ENCODE results near the gene MRPL51.
"Not testable (repeated sequence)": the region's sequence is repeated elsewhere in the genome, so short reads cannot be mapped to it uniquely, and the experiment has no call there.

MRPL51 gene

DNA sequence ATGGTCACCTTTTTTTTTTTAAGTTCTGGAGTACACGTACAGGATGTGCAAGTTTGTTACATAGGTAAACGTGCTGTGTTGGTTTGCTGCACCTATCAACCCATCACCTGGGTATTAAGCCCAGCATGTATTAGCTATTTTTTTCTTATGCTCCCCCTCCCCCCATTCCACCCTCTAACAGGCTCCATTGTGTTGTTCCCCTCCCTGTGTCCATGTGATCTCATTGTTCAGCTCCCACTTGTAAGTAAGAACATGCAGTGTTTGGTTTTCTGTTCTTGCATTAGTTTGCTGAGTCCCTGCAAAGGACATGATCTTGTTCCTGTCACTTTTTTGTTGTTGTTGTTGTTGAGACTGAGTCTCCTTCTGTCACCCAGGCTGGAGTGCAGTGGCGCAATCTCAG, 4.2 kb upstream of the MRPL51 start:
- not testable (repeated sequence) for H3K9me3 ChIP-seq (ENCODE audit: insufficient read depth, low read depth, low read length); H3K27me3 ChIP-seq (ENCODE audit: insufficient read depth, low read length); H3K9ac ChIP-seq (ENCODE audit: low read depth, low read length); H3K4me1 ChIP-seq (ENCODE audit: insufficient read depth, low read length); H3K4me3 ChIP-seq (ENCODE audit: low read length); H3K27ac ChIP-seq (ENCODE audit: low read depth, low read length)
- WGBS = 90% methylated on average over 3 of the region's 3 CpGs
- peaks cover 67% of the 10 kb centered on the region for H3K36me3 ChIP-seq (ENCODE audit: insufficient read depth, low read length)

DNA sequence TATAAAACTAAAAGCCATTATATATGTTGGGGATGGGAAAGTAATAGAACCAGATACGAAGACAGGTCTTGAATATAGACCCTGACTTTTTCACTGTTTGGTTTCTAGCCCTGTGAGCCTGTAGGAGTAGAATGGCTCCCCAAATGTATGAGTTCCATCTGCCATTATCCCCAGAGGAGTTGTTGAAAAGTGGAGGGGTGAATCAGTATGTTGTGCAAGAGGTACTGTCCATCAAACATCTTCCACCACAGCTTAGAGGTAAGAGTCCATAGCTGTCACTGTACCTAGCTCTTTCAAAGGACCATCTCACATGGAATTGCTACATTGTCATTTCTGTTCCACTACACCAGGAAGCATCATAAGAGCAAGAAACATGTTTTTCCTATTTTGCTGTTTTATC, 1.9 kb upstream of the MRPL51 start:
- peak overlapping the region; percentile 86; the same call in 1 of the 2 replicates for H3K9ac ChIP-seq (ENCODE audit: low read depth, low read length)
- H3K4me3 ChIP-seq (ENCODE audit: low read length) = peak overlapping the region; percentile 97
- peaks cover 7% of the 10 kb centered on the region for H3K4me1 ChIP-seq (ENCODE audit: insufficient read depth, low read length)
- no peaks in the 10 kb centered on the region for H3K27me3 ChIP-seq (ENCODE audit: insufficient read depth, low read length)
- WGBS = 81% methylated on average over 1 of the region's 1 CpG
- no peaks in the 10 kb centered on the region for H3K9me3 ChIP-seq (ENCODE audit: insufficient read depth, low read depth, low read length)
- H3K36me3 ChIP-seq (ENCODE audit: insufficient read depth, low read length) = peaks cover 57% of the 10 kb centered on the region
- no peak overlapping the region for H3K27ac ChIP-seq (ENCODE audit: low read depth, low read length)

DNA sequence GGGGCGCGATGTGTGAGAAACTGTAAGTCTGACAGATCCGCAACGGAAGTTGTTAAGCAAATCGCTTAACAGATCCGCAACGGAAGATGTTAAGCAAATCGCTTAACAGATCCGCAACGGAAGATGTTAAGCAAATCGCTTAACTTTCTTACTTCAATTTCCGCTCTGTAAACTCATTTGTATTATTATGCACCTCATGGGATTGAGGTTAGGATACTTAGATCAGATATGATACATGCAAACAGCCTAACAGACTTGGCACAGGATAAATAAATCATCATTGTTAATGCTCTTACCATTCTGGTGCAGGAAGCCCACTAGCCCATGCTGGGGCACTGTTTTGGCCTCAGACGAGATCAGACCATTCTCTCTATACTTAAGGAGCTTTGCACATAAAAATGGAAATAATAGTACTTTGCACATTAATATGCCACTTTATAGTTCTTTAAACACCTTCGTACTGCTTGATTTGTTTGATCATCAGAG, 1.2 kb upstream of the MRPL51 start:
- Histone ChIP-seq H3K36me3 (ENCODE audit: insufficient read depth, low read length) (peaks cover 51% of the 10 kb centered on the region), H3K27me3 (ENCODE audit: insufficient read depth, low read length) (no peaks in the 10 kb centered on the region), H3K9me3 (ENCODE audit: insufficient read depth, low read depth, low read length) (no peaks in the 10 kb centered on the region), H3K4me3 (ENCODE audit: low read length) (peak overlapping the region; percentile 97), H3K27ac (ENCODE audit: low read depth, low read length) (peak overlapping the region; percentile 98), H3K4me1 (ENCODE audit: insufficient read depth, low read length) (peaks cover 7% of the 10 kb centered on the region), H3K9ac (ENCODE audit: low read depth, low read length) (peak overlapping the region; percentile 86)
- 4% methylated on average over 11 of the region's 14 CpGs for WGBS

DNA sequence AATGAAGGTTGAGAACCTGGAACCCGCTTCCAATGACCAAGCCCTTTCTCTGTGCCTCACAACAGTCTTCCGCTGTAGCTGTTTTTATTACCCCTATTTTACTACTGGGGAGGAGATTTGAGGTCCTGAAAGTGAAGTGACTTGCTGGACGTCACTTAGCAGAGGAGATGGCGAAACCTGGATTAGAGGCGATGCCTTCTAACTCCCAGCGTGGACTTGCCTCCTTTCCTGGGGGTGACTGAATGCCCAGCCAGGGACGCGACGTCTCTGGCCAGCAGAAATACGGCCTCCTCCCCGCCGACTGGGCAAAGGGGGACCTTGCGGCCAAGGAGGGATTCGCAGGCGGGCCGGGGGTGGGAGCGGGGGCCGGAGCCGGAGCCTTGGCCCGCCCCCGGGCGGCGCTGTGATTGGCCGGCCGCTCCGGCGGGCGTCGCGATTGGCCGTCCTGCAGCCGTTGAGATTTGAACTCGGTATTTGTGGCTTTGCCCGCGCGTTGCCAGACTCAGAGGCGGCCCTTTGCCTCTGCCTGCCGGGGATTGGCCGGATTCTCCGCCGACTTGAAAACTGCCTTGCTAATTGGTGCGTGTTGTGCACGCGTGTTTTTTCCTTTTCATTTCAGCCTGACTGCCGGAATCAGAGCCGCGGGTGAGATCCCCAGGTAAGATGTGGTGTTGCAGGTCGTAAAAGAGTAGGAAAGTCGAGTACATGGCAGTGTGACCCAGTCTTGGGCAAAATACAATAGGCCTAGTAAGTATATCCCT, 615 bp upstream of the MRPL51 start, which contains the start of gene NCAPD2:
Gene NCAPD2, plus strand, starts transcription at position 606 of the 761 bp plus-strand sequence. CDS start 997 bp downstream, outside the sequence.
- WGBS = under 1% methylated on average over 48 of the region's 49 CpGs
- Histone ChIP-seq H3K4me1 (ENCODE audit: insufficient read depth, low read length) (peaks cover 7% of the 10 kb centered on the region), H3K9ac (ENCODE audit: low read depth, low read length) (peak within 1 kb of the TSS; percentile 96), H3K9me3 (ENCODE audit: insufficient read depth, low read depth, low read length) (no peaks in the 10 kb centered on the region), H3K4me3 (ENCODE audit: low read length) (peak within 1 kb of the TSS; percentile 97), H3K27ac (ENCODE audit: low read depth, low read length) (peak within 1 kb of the TSS; percentile 98), H3K27me3 (ENCODE audit: insufficient read depth, low read length) (no peaks in the 10 kb centered on the region), H3K36me3 (ENCODE audit: insufficient read depth, low read length) (peaks cover 45% of the 10 kb centered on the region)

DNA sequence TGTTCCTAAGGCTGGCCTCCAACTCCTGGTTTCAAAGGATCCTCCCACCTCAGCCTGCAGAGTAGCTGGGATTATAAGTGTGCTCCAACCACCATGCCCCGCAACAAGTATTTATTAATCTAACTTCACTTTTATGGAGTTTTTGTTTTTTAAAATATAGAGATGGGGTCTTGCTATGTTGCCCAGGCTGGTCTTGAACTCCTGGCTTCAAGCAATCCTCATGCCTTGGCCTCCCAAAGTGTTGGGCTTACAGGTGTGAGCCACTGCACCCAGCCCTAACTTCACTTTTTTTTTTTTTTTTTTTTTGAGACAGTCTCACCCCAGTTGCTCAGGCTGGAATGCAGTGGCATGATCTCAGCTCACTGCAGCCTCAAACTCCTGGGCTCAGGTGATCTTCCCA, 2.4 kb downstream of the MRPL51 start:
- peaks cover 18% of the 10 kb centered on the region for H3K36me3 ChIP-seq (ENCODE audit: insufficient read depth, low read length)
- H3K27ac ChIP-seq (ENCODE audit: low read depth, low read length); H3K4me3 ChIP-seq (ENCODE audit: low read length); H3K9ac ChIP-seq (ENCODE audit: low read depth, low read length); H3K9me3 ChIP-seq (ENCODE audit: insufficient read depth, low read depth, low read length); H3K4me1 ChIP-seq (ENCODE audit: insufficient read depth, low read length); H3K27me3 ChIP-seq (ENCODE audit: insufficient read depth, low read length): not testable (repeated sequence)
- no CpG with 5 or more reads among the region's 1 CpG for WGBS

DNA sequence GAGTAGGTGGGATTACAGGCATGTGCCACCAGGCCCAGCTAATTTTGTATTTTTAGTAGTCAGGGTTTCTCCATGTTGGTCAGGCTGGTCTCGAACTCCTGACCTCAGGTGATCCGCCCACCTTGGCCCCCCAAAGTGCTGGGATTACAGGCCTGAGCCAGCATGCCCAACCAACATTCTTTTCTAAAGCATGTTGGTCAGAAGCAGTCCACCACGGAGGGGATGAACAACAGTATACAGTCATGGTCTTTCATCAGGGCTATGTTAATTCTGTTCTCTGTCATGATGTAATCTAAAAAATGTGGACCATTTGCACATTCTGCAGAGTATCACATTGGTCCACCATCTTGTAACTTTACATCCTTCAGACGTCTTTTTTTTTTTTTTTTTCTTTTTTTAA, 3.6 kb downstream of the MRPL51 start:
- H3K36me3 ChIP-seq (ENCODE audit: insufficient read depth, low read length) = peaks cover 10% of the 10 kb centered on the region
- H3K4me1 ChIP-seq (ENCODE audit: insufficient read depth, low read length) = no peaks in the 10 kb centered on the region; the same call in 1 of the 2 replicates
- H3K9ac ChIP-seq (ENCODE audit: low read depth, low read length) = no peak overlapping the region
- H3K27me3 ChIP-seq (ENCODE audit: insufficient read depth, low read length) = no peaks in the 10 kb centered on the region
- H3K27ac ChIP-seq (ENCODE audit: low read depth, low read length) = no peak overlapping the region
- no peaks in the 10 kb centered on the region for H3K9me3 ChIP-seq (ENCODE audit: insufficient read depth, low read depth, low read length)
- no peak overlapping the region for H3K4me3 ChIP-seq (ENCODE audit: low read length)
- 84% methylated on average over 4 of the region's 4 CpGs for WGBS

DNA sequence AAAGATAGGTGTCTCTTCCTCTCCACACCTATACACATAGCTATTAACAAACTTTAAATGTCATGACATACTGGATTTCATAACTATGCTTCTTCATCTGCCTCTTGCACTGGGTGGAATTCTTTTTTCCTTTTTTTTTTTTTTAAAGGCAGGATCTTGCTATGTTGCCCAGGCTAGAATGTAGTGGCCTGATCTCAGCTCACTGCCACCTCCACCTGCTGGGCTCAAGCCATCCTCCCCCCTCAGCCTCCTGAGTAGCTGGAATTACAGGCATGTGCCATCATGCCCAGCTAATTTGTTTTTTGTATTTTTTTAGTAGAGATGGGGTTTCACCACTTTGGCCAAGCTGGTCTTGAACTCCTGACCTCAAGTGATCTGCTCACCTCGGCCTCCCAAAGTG, 4.8 kb downstream of the MRPL51 start:
- no peaks in the 10 kb centered on the region for H3K27me3 ChIP-seq (ENCODE audit: insufficient read depth, low read length)
- no peak overlapping the region for H3K4me3 ChIP-seq (ENCODE audit: low read length)
- H3K9me3 ChIP-seq (ENCODE audit: insufficient read depth, low read depth, low read length) = no peaks in the 10 kb centered on the region
- H3K9ac ChIP-seq (ENCODE audit: low read depth, low read length) = no peak overlapping the region
- peaks cover 10% of the 10 kb centered on the region for H3K36me3 ChIP-seq (ENCODE audit: insufficient read depth, low read length)
- H3K27ac ChIP-seq (ENCODE audit: low read depth, low read length) = no peak overlapping the region
- 82% methylated on average over 1 of the region's 1 CpG for WGBS
- H3K4me1 ChIP-seq (ENCODE audit: insufficient read depth, low read length) = no peaks in the 10 kb centered on the region; the same call in 1 of the 2 replicates

DNA sequence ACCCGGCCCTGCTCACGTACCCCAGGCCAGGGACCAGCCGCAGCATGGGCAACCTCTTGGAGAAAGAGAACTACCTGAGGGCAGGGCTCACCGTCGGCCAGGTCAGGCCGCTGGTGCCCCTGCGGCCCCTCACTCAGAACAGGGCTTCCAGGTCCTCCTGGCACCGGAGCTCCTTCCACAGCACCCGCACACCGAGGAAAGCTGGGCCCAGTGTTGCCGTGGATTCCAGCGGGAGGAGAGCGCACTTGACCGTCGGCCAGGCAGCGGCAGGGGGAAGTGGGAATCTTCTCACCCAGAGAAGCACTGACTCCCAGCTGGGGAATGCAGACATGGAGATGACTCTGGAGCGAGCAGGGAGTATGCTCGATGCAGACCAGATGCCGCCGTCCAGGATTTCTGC, 14.6 kb downstream of the MRPL51 start:
- Histone ChIP-seq H3K27me3 (ENCODE audit: insufficient read depth, low read length) (no peaks in the 10 kb centered on the region; the same call in 1 of the 2 replicates), H3K9me3 (ENCODE audit: insufficient read depth, low read depth, low read length) (peaks cover 6% of the 10 kb centered on the region; the same call in 1 of the 2 replicates), H3K4me1 (ENCODE audit: insufficient read depth, low read length) (no peaks in the 10 kb centered on the region), H3K4me3 (ENCODE audit: low read length) (no peak overlapping the region), H3K9ac (ENCODE audit: low read depth, low read length) (no peak overlapping the region), H3K36me3 (ENCODE audit: insufficient read depth, low read length) (no peaks in the 10 kb centered on the region), H3K27ac (ENCODE audit: low read depth, low read length) (no peak overlapping the region)
- WGBS = 92% methylated on average over 20 of the region's 20 CpGs

DNA sequence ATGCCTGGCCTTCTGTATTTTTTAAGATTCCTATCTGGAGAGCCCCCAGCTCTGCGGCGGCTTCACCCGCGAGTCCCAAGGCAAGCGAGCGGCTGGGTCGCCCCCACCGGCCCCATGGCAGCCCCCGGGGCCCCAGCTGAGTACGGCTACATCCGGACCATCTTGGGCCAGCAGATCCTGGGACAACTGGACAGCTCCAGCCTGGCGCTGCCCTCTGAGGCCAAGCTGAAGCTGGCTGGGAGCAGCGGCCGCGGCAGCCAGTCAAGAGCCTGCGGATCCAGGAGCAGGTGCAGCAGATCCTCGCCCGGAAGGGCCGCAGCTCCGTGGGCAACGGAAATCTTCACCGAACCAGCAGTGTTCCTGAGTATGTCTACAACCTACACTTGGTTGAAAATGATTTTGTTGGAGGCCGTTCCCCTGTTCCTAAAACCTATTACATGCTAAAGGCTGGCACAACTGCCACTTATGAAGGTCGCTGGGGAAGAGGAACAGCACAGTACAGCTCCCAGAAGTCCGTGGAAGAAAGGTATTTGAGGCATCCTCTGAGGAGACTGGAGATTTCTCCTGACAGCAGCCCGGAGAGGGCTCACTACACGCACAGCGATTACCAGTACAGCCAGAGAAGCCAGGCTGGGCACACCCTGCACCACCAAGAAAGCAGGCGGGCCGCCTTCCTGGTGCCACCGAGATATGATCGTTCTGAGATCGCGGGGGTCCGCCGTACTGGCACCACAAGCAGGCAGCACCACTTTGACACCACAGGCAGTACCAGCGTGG, 15.3 kb downstream of the MRPL51 start:
- 94% methylated on average over 37 of the region's 37 CpGs for WGBS
- H3K27ac ChIP-seq (ENCODE audit: low read depth, low read length); H3K36me3 ChIP-seq (ENCODE audit: insufficient read depth, low read length); H3K4me1 ChIP-seq (ENCODE audit: insufficient read depth, low read length); H3K27me3 ChIP-seq (ENCODE audit: insufficient read depth, low read length); H3K4me3 ChIP-seq (ENCODE audit: low read length); H3K9me3 ChIP-seq (ENCODE audit: insufficient read depth, low read depth, low read length); H3K9ac ChIP-seq (ENCODE audit: low read depth, low read length): not testable (repeated sequence)

DNA sequence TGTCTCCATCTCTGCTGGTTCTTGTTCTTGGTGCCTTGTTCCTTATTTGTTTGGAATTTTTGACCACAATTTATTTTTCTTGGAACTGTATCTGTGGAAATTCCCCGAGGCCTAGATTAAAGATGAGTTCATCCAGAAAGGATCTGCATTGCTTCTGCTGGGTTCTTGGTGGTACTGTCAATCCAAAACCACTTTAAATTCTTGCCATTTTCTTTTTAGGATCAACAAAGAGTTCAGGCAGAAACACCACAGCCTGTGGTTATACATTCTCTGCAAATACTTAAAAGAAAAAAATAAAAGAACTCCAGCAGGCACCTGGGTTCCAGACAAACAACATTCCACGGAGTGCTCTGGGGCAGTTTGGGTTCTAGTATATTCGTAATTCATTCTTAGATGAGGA, 16.6 kb downstream of the MRPL51 start:
- H3K27ac ChIP-seq (ENCODE audit: low read depth, low read length) = no peak overlapping the region
- H3K9ac ChIP-seq (ENCODE audit: low read depth, low read length) = no peak overlapping the region
- 93% methylated on average over 3 of the region's 3 CpGs for WGBS
- no peaks in the 10 kb centered on the region; the same call in 1 of the 2 replicates for H3K27me3 ChIP-seq (ENCODE audit: insufficient read depth, low read length)
- H3K4me3 ChIP-seq (ENCODE audit: low read length) = no peak overlapping the region
- H3K9me3 ChIP-seq (ENCODE audit: insufficient read depth, low read depth, low read length) = peaks cover 6% of the 10 kb centered on the region; the same call in 1 of the 2 replicates
- no peaks in the 10 kb centered on the region for H3K36me3 ChIP-seq (ENCODE audit: insufficient read depth, low read length)
- no peaks in the 10 kb centered on the region for H3K4me1 ChIP-seq (ENCODE audit: insufficient read depth, low read length)

DNA sequence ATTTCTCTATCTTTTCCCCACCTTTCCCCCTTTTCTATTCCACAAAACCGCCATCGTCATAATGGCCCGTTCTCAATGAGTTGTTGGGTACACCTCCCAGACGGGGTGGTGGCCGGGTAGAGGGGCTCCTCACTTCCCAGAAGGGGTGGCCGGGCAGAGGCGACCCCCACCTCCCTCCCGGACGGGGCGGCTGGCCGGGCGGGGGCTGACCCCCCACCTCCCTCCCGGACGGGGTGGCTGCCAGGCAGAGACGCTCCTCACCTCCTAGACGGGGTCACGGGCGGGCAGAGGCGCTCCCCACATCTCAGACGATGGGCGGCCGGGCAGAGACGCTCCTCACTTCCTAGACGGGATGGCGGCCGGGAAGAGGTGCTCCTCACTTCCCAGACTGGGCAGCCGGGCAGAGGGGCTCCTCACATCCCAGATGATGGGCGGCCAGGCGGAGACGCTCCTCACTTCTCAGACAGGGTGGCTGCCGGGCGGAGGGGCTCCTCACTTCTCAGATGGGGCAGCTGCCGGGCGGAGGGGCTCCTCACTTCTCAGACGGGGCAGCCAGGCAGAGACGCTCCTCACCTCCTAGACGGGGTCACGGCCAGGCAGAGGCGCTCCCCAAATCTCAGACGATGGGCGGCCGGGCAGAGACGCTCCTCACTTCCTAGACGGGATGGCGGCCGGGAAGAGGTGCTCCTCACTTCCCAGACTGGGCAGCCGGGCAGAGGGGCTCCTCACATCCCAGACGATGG, 17.7 kb downstream of the MRPL51 start:
- 95% methylated on average over 44 of the region's 48 CpGs for WGBS
- not testable (repeated sequence) for H3K9me3 ChIP-seq (ENCODE audit: insufficient read depth, low read depth, low read length); H3K27me3 ChIP-seq (ENCODE audit: insufficient read depth, low read length); H3K9ac ChIP-seq (ENCODE audit: low read depth, low read length); H3K36me3 ChIP-seq (ENCODE audit: insufficient read depth, low read length); H3K27ac ChIP-seq (ENCODE audit: low read depth, low read length); H3K4me1 ChIP-seq (ENCODE audit: insufficient read depth, low read length); H3K4me3 ChIP-seq (ENCODE audit: low read length)
